UCSD-AML1 (cell line): ENCODE results near the gene RAD51B.
A peak's percentile ranks its signal among the peaks of the same experiment; 100 is the strongest.

Source experiments
- DNase-seq: peaks from one replicate; lab custom pipeline; 2025; ENCODE audit not compliant: unreplicated experiment; lab: John Stamatoyannopoulos, UW

The RAD51B gene

DNA sequence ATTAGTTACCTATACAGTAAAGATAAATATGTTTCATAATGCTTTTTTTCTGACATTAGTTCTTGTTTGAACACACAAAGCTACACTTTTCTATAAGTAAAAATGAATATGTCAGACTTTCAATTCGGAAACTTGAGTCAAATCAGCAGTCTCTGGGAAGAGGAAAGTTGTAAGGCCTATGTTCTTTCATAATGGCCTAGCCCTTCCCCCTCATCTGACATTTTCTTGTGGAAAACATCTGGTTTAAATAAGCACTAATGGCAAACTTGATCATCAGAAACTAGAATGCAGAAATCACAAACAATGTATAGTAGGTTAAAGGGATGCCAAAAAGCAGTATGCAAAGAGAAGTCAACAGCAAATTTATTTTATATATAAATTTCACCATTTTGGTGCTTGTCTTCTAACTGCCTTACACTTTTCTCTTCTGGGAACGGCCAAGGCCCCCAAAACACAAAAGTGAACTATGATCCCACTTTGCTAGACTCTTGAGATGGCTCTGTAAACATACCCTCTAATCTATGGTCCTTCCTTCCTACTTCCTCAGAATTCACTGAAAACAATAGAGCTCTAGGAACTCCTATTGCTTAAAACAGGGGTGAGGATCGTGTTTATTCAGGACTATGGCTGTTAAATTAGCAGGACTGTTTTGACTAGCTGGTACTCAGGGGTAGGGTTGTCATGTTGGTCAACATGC, 444.1 kb downstream of the RAD51B start:
- DNase-seq = no peak

DNA sequence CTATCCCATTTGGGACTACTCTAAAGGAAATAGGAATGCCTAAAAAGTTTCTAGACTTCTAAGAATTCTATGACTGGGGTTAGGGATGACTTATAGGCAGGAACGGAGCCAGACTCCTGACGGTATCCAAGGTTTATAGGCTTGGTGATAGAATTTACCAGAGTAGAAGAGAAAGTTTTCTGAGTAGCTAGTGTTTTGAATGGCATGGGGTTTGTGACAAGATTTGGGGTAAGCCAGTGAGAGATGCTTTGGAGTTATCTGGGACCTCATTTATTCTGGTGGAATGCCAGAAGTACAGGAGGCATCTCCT, 444.6 kb downstream of the RAD51B start:
- no peak for DNase-seq

DNA sequence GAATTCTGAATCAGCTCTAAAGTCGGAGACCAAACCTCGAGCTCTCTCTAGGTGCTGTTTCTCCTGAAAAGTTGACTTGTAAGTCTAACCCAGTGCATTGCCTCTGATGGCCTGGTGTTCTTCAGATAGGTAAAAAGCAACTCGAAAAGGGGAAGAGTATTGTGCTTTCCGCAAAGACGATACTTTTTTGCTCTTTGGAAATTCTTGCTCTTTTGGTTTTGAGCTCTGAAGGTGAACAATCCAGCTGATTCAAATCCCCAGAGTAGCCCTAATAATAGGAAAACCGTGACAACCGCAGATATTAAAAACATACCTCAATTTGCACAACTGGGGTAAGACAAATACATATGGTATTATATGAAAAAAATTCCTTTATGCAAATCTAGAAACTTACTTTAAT, 447.4 kb downstream of the RAD51B start:
- no peak for DNase-seq

DNA sequence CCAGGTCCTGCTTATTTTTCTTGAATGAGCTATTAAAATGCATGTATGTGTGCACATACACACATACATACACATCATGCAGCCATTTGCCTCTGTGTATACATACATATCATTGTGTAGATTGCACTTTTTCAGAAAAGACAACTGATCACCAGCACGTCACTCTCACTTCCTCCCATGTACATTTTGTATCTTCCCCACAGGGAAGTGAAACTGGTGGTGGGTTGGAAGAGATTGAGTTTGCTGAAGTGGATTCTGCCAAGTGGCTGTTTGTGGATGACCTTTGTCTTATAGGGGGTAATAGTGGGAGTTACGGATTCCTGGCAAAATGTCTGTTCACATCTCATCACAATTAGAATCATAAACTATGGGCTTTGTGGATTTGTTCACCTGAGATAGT, 448.6 kb downstream of the RAD51B start:
- no peak for DNase-seq

DNA sequence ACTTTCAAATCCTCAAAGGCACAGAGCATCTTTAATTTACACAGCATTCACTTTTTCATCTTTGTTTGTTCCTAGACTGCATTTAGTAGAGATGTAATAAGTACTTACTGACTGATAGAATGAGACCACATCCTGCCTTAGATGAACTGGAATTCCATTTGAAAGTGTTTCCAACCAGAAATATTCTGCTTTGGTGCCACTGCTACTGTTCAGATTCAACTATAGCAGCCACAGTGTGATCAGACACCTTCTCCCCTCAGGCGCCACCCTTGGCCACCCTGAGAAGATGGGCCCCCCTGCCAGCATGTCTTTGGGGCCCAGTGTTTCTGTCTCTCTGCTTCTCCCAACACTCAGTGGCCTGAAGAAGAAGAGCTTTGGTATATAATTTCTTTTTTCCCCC, 449.1 kb downstream of the RAD51B start:
- DNase-seq = no peak

DNA sequence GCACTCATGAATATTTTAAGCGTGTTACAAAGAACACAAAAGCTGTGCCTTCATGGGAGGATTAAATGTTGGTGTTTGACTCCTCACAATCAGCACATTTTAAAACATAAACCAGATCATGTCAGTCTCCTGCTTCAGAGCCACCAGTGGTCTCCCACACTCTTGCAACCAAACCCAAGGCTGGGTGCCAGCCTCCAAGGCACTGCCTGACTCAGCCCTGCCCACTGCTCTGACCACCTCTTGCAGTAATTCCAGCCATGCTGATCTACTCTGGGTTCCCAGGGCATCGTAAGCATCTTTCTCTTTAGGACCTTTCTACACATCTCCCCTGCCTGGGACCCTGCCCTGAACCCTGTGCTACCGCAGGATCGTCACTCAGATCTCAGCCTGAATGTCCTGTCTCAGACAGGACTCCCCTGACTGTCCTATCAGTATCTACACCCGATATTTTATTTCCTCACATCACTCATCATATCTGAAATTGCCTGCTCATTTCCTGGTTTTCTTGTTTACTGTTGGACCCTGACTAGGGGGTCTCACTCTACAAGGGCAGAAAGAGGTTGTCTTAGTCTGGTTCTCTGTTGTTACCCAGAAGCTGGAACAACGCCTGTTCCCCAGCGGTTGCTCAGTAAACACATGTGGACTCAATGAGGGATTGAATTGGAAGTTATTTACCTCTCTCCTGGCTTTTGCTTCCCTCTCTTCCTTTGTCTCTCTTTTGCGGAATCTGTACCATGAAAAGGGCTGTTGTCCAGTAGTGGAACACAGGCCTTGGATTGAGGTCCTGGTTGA, 449.8 kb downstream of the RAD51B start:
- no peak for DNase-seq

DNA sequence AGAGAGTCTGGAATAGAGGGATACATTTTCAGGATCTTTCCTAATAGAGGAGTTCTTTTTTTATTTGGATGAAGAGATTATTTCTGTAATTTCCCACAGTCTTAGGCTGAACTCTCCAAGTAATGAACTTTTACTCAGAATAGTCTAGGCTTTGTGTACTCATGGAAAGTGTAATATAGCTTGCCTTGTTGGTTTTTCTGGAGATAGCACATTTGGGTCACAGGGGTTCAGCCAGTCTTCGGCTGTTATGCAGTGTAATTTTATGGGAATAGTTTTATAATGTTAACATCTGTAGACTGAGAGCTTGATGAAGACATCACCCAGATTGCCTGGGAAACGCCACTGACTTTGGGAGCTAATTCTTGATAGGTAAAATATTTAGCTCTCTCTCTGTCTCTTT, 450.8 kb downstream of the RAD51B start:
- no peak for DNase-seq

DNA sequence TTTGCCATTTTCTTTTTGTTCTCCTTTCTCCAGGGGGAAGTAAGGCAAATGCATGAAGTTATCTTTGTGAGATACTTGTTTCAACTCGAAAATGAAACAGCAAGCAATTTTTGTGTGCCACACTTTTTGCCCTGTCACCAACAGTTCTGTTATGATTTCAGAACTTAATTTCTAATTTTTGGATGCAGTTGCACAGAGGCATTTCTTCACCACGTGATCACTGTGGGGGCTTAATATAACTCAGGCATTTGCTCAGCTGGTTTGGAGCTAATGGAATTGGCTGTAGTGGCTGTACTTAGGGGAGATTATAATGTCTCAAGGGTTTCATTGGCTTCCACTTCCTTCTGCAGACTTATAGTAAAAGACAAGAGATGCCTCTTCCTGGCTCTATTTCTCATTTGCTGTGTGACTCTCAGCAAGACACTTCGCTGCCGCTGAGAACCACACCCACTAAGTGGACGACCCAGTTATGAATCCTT, 452.4 kb downstream of the RAD51B start:
- no peak for DNase-seq

DNA sequence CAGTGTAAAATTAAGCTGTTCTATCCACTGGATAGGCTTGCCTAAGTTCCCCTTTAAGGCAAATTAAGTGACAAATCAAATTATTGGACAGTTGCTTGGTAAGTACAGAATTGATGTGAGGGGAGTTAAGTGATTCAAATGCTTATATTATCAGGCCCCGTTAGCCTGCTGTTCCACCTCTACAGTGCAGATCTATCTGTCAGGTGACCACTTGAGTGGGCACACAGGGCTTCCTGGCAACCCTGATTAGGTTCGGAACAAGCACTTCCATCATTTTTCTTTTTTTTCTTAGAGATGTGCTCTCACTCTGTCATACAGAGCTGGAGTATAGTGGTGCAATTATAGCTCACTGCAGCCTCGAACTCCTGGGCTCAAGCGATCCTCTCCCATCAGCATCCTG, 453.8 kb downstream of the RAD51B start:
- DNase-seq = no peak

DNA sequence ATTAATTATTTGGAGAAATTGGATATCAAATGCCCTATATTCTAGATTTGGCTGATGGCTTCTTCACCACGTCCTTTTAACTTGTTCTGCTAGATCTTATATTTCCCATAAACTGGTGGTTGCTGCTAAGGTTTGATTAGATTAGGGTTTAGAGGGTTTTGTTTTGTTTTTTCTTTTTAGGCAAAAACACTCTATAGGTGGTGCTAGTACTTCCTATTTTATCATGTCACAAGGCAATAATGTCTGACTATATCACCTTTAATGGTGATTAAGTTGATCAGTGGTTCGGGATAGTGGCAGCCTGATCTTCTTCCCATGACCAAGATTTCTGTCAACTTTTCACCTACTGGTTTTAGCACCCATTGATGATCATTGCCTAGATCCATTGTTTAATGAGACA, 455.1 kb downstream of the RAD51B start:
- no peak for DNase-seq

DNA sequence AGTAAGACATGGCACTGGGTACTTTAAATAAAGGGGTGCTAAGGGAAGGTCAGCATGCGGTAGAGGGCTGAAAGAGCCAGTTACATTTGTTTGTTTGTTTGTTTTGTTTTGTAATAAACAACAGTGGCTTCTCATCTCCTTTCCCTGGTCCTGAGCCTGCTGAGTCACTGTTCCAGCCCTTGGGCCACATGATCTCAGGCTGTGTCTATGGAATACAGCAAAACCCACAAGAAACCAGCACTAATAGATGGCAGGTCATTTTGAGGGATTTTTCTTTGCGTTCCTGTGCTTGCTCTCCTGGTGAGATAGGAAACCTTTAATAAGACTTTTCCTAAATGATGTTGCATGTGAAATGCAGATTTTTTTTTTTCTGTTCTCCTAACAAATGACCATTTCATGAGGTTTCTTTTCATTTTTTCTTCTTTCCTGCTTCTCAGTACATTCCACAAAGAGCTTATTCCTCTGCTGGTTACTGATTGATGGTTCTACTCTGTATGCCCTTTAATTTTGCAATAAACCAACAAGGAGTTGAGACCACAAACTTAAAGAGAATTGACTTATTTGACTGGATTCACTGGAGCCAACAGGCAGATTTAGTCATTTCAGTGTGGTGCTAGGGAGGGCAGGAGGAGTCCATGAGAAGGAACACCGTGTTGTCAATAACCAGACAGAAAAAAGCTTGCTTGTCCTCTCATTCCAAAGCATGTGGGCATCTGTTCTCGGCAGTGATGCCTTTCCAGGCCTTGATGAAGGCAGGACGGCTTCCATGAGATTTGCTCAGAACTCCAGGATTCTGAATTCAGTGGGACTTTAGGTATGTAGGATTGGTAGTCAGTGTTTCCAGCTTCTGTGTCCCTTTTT, 459.2 kb downstream of the RAD51B start:
- DNase-seq = no peak

DNA sequence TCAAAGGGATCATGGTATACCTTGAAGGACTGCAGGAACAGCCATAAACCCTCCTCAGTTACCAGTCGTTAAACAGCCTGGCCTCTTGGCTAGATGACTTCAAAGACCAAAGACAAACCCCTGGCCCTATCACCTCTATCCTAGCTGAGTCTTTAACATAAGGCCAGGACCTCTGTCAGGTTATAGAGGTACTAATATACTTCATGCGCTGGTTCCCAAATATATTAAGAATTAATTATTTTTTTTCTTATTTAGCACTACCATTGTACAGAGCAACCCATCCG, 459.8 kb downstream of the RAD51B start:
- no peak for DNase-seq

DNA sequence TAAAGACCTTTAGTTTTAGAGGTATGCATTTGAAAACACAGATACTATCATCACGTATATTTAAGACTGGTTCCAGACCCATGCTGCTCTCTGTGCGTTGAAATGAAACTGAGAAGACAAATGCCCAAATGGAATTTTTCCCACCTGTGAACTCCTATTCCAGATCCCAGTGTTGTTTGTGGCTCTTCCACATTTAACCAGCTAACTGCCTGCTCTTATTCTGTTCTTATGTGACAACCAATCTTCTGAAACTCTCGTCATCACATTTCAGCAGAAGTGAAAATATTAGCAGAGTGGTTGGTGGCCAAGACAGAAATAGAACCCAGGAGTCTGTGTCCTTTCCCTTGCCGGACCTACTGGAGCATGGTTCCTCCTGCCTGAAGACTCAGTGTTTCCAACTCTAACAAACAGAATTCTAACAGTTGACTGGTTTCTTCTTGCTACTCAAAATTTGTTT, 460.2 kb downstream of the RAD51B start:
- no peak for DNase-seq

DNA sequence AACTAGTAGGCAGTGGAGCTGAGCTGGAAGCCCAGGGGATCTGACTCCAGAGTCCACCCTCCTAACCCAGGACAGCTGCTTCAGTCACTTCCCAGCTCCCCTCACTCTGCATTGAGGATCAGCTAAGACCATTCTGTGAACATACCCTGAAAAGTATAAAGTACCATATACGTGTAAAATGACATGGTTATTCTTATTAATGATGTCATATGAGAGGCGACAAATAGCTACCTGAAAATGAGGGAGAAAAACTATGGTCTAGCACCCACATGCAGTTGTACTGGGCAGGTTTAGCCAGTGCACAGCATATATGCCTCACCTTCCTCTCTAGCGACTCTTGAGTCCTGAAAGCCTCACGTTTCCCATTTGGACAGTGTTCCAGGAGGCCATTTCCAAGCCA, 461.9 kb downstream of the RAD51B start:
- no peak for DNase-seq

DNA sequence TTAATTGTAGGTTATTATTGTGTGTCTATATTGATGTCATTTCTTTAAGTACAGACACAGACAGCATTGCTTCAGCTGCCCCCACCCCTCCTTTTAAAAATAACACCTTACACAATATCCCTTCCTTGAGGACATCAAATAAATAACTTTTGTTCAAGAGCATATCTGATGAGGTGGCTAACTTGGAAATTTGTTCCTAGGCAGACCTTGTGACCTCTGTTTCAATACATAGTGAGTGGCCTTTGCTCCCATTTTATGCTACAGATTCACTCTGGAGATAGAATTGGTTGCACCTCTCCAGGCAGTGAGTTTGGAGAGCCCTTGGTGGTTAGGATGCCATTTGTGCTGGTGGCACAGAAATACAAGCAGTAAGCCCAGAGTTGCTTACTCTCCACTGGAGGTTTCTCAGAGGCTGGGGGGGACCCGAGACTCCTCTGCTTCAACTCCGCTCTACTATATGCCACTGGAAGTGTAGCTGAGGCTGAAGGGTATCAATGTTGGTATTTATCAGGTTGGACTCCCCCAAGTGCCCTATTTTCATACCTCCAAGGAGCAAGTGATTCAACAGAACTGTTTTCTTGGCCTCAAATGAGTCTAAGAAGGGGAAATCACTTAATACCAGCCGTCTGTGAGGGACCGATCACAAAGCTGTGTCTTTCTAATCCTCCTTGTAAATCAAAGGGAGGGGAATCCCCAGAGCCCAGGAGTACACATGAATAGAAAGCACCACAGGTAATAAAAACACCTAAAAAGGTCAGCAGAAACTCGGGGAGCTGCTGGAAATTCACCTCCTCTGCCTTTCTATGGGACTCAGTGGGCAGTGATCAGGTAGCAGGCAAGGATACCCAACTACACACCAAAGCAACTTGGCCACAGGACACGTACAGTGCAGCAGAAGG, 463.1 kb downstream of the RAD51B start:
- DNase-seq = no peak

DNA sequence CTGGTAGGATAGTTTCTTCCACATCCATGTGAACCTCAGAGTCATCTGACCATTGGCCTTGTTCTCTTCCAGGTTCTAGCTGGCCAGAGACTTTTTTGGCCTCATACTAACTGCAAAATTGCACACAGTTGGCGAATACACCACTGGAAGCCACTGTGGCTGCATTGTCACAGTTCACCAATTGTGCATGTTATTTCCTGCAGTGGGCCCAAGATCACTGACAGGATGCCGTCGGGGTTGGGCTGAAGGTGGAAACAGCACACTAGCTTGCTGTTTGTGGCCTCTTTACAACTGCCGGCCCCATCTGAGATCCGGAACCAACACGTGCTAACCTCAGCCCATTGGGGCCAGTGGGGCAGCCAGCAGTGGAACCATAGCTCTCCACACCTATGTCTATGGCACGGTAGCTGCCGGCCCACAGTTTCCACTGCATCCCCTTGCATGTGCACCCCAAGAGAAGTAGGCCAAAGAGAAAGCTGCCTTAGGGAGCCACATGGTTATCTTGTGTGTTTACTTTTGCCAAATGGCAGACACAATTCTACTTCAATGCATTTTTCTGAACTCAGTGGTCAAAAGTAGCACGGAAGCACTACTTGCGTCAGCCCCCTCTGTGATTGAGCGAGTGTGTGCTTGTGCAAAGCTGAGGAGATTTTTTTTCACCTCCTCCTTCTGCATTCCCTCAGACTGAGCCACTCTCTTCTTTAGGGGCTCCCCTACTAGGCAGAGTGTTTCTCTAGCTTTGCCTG, 464.0 kb downstream of the RAD51B start:
- peak; percentile 64 for DNase-seq

DNA sequence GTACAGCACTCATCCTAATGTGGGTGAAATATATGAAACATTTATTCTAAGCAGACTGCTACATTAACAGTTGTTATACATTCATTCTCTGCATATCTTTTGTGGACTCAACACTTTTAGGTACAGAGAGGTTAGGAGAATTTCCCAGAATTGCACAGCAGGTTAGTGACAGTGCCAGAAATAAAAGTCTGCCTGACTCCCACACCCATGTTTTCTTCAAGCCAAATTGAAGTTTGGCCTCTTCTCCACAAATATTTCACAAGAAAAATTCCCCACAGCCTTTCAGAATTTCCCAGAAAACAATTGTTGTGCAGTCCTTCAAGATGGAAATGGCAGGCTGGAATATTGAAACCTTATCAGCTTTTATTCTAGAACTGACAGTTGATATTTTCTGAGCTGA, 464.8 kb downstream of the RAD51B start:
- no peak for DNase-seq

DNA sequence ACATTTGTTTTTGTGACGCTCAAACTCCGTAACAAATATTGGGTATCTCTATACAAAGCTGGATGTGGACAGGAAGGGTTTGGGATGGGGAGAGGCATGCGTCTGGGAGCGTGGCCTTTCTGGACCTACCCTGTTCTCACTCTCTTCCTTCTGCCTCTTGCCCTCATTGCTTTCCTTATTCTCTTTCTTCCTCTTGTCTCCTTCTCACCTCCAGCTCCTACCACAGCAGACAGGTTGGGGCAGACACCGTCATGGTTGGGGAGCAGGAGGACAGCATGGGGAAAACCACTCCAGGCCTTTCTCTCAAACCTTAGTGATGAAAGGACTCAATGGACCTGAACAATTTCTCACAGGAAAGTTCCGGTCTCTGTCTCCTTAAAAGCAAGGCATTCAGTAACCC, 465.3 kb downstream of the RAD51B start:
- DNase-seq = no peak

DNA sequence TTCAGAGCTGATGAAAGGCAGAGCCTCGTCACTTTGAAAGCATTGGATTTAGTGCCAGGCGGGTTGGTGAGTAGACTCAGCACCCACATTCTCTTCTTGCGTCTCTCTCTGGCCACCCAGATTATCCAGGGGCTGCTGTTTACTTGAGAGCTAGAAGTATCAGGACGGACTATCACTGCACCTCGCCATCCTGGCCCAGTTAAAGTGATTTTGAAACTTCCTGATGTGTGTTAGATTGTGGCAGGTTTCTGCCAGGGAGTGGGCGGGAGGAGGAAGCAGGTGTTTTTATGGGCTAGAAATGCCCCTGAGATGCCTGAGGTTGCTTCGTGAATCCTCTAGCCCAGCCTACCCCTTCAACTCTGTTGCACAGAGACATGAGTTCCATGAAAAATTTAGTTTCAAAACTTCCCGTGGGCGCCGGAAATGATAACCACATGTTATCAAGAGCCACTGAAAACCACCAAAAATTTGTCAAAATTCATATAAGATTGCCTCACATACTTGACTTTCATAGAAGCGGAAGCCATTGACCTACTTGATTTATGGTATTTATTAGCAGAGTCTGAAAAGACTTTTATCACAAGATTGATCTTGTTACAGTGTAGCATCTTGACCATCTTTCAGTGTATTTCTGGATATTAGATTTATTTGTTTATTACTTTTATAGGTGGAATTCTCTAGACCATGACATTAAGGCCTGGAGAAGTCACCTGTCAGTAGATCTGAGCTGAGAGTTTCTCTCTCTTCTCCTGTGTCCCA, 466.0 kb downstream of the RAD51B start:
- DNase-seq = peak; percentile 62

DNA sequence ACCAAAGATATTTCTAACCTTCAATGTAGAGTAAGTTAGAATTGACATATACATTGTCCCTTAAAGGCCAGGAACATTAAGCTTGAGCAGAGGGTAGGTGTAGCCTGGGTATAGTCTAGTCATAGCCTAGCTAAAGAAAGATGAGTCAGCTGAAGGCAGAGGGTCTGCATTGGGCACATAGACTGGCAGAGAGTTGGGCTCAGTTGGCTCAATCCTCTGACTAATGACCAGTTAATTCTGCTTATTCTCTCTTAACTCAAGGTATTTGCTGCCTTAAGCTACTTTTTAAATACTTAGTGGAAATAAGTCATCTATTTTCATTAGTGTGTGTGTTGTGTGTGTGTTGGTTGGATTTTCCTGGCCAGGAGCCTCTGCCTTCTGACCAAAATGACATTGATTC, 467.1 kb downstream of the RAD51B start:
- no peak for DNase-seq
